ENCODE data around the gene ANGPTL5.
"Not testable (repeated sequence)": the region's sequence is repeated elsewhere in the genome, so short reads cannot be mapped to it uniquely, and the experiment has no call there.

The ANGPTL5 gene

DNA sequence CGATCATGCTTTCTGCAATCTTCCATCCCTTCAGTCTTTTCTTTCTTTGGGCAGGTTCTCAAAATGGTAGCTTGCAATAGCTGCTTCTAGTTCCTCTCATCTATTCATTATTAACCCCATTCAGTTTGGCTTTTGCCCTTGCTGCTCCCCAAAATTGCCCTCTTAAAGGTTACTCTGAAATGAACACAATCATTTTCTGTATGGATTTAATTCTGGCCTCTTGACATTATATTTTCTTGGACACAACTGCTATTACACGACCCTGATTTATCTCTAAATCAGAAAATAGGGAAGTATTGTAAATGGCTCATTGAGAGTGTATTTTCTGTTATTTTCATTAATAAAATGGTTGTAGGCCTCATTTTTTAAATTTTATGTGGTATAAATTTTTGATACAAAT, at the start of gene ANGPTL5:
Gene ANGPTL5, minus strand, starts transcription at position 101 of the 400 bp plus-strand sequence. CDS start 8,613 bp downstream, outside the sequence.
- no peak for DNase-seq (ENCODE audit: low spot score)
- Mint-ChIP-seq H3K27me3 (ENCODE audit: low read depth) (peaks cover 1% of the 10 kb centered on the region), H3K9me3 (no peaks in the 10 kb centered on the region), H3K4me1 (ENCODE audit: low read depth) (peaks cover 20% of the 10 kb centered on the region), H3K27ac (peak within 1 kb of the TSS; percentile 83), H3K36me3 (ENCODE audit: low read depth) (no peaks in the 10 kb centered on the region), H3K4me3 (peak within 1 kb of the TSS; percentile 90)

DNA sequence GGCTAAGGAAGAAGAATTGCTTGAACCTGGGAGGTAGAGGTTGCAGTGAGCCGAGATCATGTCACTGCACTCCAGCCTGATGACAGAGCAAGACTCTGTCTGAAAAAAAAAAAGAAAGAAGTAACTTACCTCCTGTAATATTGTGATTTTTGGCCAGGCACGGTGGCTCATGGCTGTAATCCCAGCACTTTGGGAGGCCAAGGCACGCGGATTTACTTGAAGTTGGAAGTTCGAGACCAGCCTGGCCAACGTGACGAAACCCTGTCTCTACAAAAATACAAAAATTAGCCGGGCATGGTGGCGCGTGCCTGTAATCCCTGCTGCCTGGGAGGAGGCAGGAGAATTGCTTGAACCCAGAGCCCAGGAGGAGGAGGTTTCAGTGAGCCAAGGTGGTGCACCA, 47.9 kb upstream of the ANGPTL5 start:
- H3K9me3 Mint-ChIP-seq; H3K27ac Mint-ChIP-seq; H3K4me3 Mint-ChIP-seq; H3K4me1 Mint-ChIP-seq (ENCODE audit: low read depth); H3K27me3 Mint-ChIP-seq (ENCODE audit: low read depth); DNase-seq (ENCODE audit: low spot score); H3K36me3 Mint-ChIP-seq (ENCODE audit: low read depth): not testable (repeated sequence)

DNA sequence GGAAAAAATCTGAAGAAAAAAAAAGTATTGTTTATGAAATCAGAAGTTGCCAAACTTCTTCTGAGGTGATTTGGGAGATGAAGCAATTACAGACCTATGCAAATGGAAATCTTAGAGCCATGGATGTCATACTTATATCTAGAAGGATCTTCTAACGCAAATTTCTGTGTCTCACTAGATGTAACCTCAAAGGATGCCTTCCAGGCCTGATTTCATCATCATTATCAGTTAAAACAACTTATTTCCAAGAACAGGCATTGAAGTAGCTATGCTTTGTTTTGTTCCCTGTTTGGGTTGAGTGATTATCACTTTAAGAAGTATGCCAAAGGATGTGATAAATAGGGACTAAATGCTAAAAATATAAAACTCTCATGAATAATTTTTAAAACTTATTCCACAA, 43.9 kb upstream of the ANGPTL5 start:
- DNase-seq (ENCODE audit: low spot score) = no peak
- Mint-ChIP-seq H3K4me1 (ENCODE audit: low read depth) (no peaks in the 10 kb centered on the region), H3K36me3 (ENCODE audit: low read depth) (no peaks in the 10 kb centered on the region), H3K27ac (no peak overlapping the region), H3K4me3 (no peak overlapping the region), H3K27me3 (ENCODE audit: low read depth) (no peaks in the 10 kb centered on the region), H3K9me3 (no peaks in the 10 kb centered on the region)

DNA sequence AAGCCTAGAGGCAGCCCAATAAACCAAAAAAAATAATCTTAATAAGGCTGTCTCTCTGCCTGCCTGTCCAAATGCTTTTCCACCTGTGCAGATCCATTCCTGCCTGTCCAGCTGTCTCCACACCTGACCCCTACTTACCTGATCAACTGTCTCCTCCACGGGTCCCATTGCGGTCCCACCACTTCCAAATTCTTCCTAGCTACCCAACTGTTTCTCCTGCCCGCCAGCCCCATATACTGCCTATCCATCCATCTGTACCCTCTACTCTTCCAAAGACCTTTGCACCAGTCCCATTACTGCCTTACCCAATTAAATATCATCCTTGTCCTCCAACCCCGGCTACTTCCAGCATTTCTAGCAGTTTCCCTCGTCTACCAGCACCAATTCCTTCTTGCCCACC, 39.4 kb upstream of the ANGPTL5 start:
- H3K36me3 Mint-ChIP-seq (ENCODE audit: low read depth) = no peaks in the 10 kb centered on the region
- no peak for DNase-seq (ENCODE audit: low spot score)
- no peaks in the 10 kb centered on the region for H3K4me1 Mint-ChIP-seq (ENCODE audit: low read depth)
- no peak overlapping the region for H3K27ac Mint-ChIP-seq
- H3K9me3 Mint-ChIP-seq = no peaks in the 10 kb centered on the region
- H3K4me3 Mint-ChIP-seq = no peak overlapping the region
- no peaks in the 10 kb centered on the region for H3K27me3 Mint-ChIP-seq (ENCODE audit: low read depth)

DNA sequence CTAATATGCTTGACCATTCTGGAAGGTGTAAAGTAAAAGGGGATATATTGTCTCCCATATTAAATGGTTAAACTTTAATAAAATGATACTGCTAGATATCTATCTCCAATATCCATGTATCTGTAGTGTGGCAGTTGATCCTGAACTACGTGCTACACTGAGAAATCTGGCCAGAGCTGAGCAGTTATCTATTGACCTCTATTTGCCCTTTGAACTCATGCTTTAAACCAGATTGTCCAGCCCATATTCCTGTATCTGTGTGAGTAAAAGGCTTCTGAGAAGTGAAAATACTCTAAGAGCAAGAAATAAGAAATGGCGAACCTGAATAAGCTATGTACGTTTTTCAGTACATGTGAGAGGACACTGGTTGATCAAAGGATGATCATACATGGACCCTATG, 39.0 kb upstream of the ANGPTL5 start:
- Mint-ChIP-seq H3K4me3 (no peak overlapping the region), H3K36me3 (ENCODE audit: low read depth) (no peaks in the 10 kb centered on the region), H3K27me3 (ENCODE audit: low read depth) (no peaks in the 10 kb centered on the region), H3K27ac (no peak overlapping the region), H3K9me3 (no peaks in the 10 kb centered on the region), H3K4me1 (ENCODE audit: low read depth) (no peaks in the 10 kb centered on the region)
- no peak for DNase-seq (ENCODE audit: low spot score)

DNA sequence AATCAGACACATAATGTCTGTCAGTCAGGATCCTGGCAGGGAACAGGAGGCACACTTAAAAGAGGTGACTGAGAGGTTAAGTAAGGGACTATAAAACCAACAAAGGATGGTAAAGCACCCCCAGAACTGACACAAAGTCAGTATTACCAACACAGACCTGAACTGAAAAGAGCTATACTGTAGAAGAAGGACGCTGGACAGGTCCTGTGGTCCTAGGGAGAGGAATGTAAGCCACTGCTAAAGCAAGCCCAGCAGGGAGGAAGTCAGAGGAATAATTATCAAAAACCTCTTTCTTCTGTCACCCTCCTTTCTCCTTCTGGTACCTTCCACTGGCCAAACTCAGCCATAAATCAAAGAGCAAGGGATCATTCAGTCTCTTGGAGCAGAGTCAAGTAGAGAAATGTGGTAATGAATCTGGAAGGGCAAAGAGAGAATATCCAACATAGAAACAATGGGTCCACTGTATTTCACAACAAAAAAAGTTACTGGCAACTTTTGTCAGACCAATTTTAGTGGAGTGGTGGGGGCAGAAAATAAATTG, 33.4 kb upstream of the ANGPTL5 start:
- Mint-ChIP-seq H3K27me3 (ENCODE audit: low read depth) (no peaks in the 10 kb centered on the region), H3K36me3 (ENCODE audit: low read depth) (no peaks in the 10 kb centered on the region), H3K4me3 (no peak overlapping the region), H3K27ac (no peak overlapping the region), H3K4me1 (ENCODE audit: low read depth) (no peaks in the 10 kb centered on the region), H3K9me3 (no peaks in the 10 kb centered on the region)
- DNase-seq (ENCODE audit: low spot score) = no peak

DNA sequence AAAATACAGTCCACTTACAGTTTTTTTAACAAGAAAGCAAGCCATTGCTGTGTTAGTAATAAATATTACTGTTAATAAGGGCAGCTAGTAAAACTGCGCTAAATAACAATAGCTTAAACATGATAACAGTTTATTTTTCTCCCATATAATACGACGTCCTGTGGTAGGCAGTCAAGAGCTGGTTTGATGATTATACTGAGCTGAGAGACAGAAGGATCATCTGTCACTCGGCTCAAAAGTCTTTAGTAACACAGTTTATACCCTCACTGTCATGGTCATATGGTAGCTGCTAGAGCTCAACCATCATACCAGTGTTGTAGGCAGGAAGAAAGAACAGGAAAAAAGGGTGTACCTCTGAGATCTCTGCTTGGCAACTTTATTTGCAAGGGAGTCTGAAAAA, 29.1 kb upstream of the ANGPTL5 start:
- no peaks in the 10 kb centered on the region for H3K27me3 Mint-ChIP-seq (ENCODE audit: low read depth)
- no peak overlapping the region for H3K27ac Mint-ChIP-seq
- no peak for DNase-seq (ENCODE audit: low spot score)
- H3K4me3 Mint-ChIP-seq = no peak overlapping the region
- H3K4me1 Mint-ChIP-seq (ENCODE audit: low read depth) = no peaks in the 10 kb centered on the region
- no peaks in the 10 kb centered on the region for H3K36me3 Mint-ChIP-seq (ENCODE audit: low read depth)
- H3K9me3 Mint-ChIP-seq = no peaks in the 10 kb centered on the region

DNA sequence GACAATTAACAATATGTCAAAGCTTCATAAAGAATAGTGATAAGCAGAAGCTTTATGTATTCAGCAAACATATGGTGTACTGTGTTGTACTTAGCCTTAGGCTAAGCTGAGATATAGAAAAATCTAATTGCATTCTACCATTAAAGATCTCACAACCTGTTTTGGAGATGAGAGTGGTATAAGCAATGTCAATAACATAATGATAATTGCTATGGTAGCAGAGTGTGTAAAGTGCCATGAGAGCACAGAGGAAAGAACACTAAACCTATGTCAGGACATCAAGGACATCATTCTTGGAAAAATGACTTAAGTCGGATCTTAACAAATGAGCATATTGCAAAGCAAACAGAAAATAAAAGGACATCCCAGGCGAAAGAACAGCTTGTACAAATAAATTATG, 28.6 kb upstream of the ANGPTL5 start:
- DNase-seq (ENCODE audit: low spot score) = no peak
- Mint-ChIP-seq H3K36me3 (ENCODE audit: low read depth) (no peaks in the 10 kb centered on the region), H3K4me1 (ENCODE audit: low read depth) (no peaks in the 10 kb centered on the region), H3K4me3 (no peak overlapping the region), H3K27ac (no peak overlapping the region), H3K9me3 (no peaks in the 10 kb centered on the region), H3K27me3 (ENCODE audit: low read depth) (no peaks in the 10 kb centered on the region)

DNA sequence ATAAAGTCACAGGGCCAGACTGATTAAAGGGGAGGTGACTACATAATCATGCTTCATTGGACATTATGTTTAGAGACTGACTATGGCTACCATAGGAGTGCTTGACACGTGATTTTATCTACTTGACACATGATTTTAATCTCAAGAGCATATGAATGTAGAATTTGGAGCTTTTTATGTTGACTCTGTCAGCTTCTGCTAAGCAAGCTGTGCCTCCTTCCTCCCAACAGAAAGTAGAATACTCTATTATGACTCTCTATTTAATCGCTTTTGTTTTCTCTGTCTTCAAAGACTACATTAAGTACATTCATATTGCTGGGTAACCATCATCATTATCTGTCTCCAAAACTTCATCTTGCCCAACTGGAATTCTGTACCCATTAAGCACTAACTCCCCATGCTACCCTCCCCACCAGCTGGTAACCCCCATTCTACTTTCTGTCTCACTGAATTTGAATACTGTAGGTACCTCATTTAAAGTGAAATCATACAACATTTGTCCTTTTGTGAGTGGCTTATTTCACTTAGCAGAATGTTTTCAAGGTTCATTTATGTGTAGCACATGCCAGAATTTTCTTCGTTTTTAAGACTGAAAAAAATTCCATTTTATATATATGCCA, 24.7 kb upstream of the ANGPTL5 start:
- Mint-ChIP-seq H3K4me3 (no peak overlapping the region), H3K27ac (no peak overlapping the region), H3K4me1 (ENCODE audit: low read depth) (no peaks in the 10 kb centered on the region), H3K27me3 (ENCODE audit: low read depth) (no peaks in the 10 kb centered on the region), H3K36me3 (ENCODE audit: low read depth) (no peaks in the 10 kb centered on the region), H3K9me3 (no peaks in the 10 kb centered on the region)
- DNase-seq (ENCODE audit: low spot score) = no peak

DNA sequence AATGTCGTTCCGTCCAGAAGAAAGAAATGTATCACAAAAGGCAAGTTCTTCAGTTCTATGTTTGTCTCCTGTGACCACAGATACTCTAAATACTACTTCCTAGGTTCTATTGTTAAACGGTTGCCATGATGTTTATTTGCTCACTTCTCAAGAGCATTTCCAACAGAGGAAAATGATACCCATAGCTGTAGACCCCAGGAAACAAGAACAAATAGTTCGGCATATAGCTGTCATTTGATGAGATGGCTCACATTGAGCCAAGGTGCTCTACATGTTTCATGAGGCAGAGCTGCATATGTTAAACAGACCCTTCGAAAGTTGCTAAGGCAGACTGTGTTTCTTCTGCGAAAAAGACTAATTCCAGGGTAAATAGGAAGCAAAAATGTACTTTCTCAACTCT, 15.4 kb upstream of the ANGPTL5 start:
- Mint-ChIP-seq H3K27me3 (ENCODE audit: low read depth) (no peaks in the 10 kb centered on the region), H3K27ac (no peak overlapping the region), H3K4me3 (no peak overlapping the region), H3K9me3 (no peaks in the 10 kb centered on the region), H3K36me3 (ENCODE audit: low read depth) (no peaks in the 10 kb centered on the region), H3K4me1 (ENCODE audit: low read depth) (no peaks in the 10 kb centered on the region)
- no peak for DNase-seq (ENCODE audit: low spot score)

DNA sequence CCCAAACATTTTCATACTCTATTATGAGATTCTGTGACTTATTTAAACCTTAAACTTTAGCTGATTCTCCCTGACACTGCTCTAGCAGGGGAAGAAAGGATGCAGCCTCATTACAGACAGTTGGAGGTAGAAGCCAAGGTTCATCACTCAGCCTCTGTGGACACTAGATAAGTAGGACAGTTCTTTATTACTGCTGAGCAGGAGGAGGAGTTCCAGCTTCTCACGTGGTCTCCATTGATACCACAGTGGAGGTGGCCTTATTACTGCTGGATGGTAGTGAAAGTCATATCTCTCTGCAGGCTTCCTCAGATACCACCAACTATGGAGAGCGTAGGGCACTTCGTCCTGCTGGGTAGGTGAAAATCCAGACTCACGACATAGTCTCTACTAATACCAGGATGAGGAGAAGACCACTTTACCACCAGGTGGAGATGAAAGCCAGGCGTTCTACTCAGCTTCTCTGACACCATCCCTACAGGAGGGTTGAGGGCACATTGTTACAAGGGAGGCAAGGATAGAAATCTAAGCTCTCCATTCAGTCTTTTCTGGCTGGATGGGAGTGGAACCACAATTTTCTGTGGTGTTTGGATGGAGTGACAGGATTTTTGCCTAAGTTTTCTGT, 13.1 kb upstream of the ANGPTL5 start:
- no peaks in the 10 kb centered on the region for H3K9me3 Mint-ChIP-seq

DNA sequence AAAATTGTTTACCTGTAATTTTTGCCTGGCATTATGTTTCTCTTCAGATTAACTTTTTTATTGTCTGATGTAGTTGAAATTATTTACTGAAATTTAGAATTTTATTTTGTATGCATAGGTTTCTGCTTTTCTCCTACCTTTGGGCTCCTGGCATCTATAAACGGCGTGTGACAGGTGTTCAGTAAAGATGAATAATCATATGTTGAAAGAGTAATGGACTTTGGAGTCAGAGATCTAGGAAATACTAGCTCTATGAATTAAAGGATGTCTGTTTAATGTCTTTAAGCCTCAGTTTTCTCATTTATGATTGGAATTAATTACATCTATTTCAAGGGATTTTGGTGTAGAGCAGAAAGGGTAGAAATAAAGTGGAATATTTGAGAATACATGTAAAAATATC, 7.2 kb upstream of the ANGPTL5 start:
- Mint-ChIP-seq H3K9me3 (no peaks in the 10 kb centered on the region), H3K4me1 (ENCODE audit: low read depth) (no peaks in the 10 kb centered on the region), H3K27me3 (ENCODE audit: low read depth) (no peaks in the 10 kb centered on the region), H3K36me3 (ENCODE audit: low read depth) (no peaks in the 10 kb centered on the region), H3K4me3 (no peak overlapping the region), H3K27ac (no peak overlapping the region)
- DNase-seq (ENCODE audit: low spot score) = no peak

More for the DNA sequence above, 13.1 kb upstream of the ANGPTL5 start:
- DNase-seq (ENCODE audit: low spot score) = no peak
- Mint-ChIP-seq H3K27ac (no peak overlapping the region), H3K36me3 (ENCODE audit: low read depth) (no peaks in the 10 kb centered on the region), H3K27me3 (ENCODE audit: low read depth) (no peaks in the 10 kb centered on the region), H3K4me1 (ENCODE audit: low read depth) (no peaks in the 10 kb centered on the region), H3K4me3 (no peak overlapping the region)

DNA sequence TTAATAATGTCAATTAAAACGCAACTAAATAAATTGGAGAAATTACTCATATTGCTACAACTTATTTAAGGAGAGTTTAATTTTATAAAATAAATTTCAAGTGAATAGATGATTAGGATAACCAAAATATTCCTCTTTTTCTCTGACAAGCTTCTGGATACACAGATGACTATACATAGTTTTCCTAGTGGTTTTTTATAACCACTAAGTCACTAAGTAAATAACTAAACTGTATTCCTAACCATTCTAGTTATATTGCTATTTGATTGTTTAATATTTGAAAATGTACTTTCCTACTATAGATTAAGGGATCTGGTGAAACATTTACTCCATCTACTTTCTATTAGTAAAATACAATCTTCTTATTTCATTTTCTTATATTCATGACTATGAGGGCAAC, 4.7 kb upstream of the ANGPTL5 start:
- DNase-seq (ENCODE audit: low spot score) = no peak
- no peak overlapping the region for H3K4me3 Mint-ChIP-seq
- H3K9me3 Mint-ChIP-seq = no peaks in the 10 kb centered on the region
- H3K4me1 Mint-ChIP-seq (ENCODE audit: low read depth) = peaks cover 5% of the 10 kb centered on the region
- H3K27me3 Mint-ChIP-seq (ENCODE audit: low read depth) = no peaks in the 10 kb centered on the region
- H3K27ac Mint-ChIP-seq = no peak overlapping the region
- H3K36me3 Mint-ChIP-seq (ENCODE audit: low read depth) = no peaks in the 10 kb centered on the region

DNA sequence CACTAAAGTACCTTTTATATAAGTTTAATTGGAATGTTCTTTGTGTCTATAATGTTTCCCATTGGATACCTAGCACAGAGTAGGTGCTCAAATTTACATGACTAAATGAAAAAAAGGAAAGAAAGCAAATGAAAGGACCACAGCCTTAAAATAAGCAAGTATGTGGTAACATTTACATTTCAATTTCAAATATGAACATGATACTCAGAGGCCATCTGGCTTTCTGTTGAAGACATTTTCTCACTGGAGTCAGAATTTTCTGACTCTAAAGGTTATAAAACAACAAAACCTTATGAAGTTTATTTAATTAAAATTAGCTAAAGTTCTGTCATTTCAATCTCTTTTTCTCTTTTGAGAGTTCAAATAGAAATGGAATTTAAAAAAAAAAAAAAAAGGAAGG, 904 bp upstream of the ANGPTL5 start:
- Mint-ChIP-seq H3K9me3 (no peaks in the 10 kb centered on the region), H3K4me1 (ENCODE audit: low read depth) (peaks cover 20% of the 10 kb centered on the region), H3K27ac (no peak overlapping the region), H3K4me3 (no peak overlapping the region), H3K27me3 (ENCODE audit: low read depth) (no peaks in the 10 kb centered on the region), H3K36me3 (ENCODE audit: low read depth) (no peaks in the 10 kb centered on the region)
- no peak for DNase-seq (ENCODE audit: low spot score)

All from T-helper 2 cell treated with Interferon-gamma antibody and Interleukin-4, amounts not matched to agents 5 μg/mL and 100 μg/mL, for 36 hours (primary cell).